ENCODE results near the gene IQSEC3.
"Not testable (repeated sequence)": the region's sequence is repeated elsewhere in the genome, so short reads cannot be mapped to it uniquely, and the experiment has no call there.

Gene IQSEC3

DNA sequence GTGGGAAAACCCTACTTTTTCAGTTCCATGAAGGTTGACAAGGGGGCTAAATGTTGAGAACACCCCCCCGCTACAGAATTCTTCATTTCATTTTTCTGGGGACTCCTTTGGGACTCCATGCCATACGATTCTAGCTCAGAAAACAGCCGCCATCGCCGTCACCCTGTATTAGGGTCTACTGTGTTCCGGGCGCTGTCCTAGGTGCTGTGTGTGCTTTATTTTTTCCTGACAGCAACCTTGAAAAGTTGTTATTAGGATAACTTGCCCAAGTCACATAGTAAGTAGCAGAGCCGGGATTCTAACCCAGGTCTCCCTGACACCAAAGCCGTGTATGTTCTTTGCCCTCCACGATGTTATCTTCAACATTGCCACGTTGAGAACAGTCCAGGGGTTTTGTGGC lies 55.1 kb downstream of the IQSEC3 start:
- Histone ChIP-seq H3K9me3 (ENCODE audit: control insufficient read depth, insufficient read depth, low read length) (no peaks in the 10 kb centered on the region), H3K9ac (ENCODE audit: low read depth, low read length) (no peak overlapping the region), H3K36me3 (ENCODE audit: insufficient read depth, low read length) (no peaks in the 10 kb centered on the region), H3K4me1 (ENCODE audit: insufficient read depth, low read length) (no peaks in the 10 kb centered on the region)

DNA sequence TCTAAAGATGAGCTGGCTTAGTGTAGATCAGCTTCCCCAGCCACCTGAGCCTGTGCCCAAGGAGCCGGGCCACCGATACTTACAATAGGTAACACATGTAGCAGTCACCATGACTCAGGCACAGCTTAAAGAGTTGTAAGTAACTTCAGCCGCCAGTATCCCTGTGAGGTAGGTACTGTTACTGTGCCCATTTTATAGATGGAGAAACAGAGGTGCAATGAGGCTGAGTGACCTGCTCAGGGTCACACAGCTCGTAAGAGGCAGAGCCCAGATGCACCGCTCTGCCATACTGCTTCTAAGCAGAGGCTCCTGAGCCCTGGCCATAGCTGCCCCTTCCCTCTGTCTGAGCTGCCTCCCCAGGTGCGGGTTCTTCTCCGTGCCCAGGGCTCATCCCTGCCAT lies 58.5 kb downstream of the IQSEC3 start:
- Histone ChIP-seq H3K9ac (ENCODE audit: low read depth, low read length) (no peak overlapping the region), H3K36me3 (ENCODE audit: insufficient read depth, low read length) (no peaks in the 10 kb centered on the region), H3K9me3 (ENCODE audit: control insufficient read depth, insufficient read depth, low read length) (no peaks in the 10 kb centered on the region), H3K4me1 (ENCODE audit: insufficient read depth, low read length) (no peaks in the 10 kb centered on the region)

DNA sequence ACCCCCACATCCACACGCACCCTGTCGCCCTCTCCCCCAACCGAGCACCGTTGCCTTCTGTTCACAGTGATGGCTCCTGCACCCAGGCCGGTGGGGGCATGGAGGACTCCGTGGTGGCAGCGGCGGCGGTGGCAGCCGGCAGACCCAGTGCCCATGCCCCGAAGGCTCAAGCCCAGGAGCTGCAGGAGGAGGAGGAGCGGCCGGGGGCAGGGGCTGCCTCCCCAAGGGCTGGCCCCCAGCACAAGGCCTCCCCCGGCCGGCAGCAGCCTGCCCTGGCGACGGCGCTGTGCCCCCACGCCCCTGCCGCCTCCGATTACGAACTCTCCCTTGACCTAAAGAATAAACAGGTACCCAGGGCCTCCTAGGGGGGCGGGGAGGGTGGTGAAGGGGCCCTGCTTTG lies 59.0 kb downstream of the IQSEC3 start:
- Histone ChIP-seq H3K4me1 (ENCODE audit: insufficient read depth, low read length) (no peaks in the 10 kb centered on the region), H3K9me3 (ENCODE audit: control insufficient read depth, insufficient read depth, low read length) (no peaks in the 10 kb centered on the region), H3K36me3 (ENCODE audit: insufficient read depth, low read length) (no peaks in the 10 kb centered on the region), H3K9ac (ENCODE audit: low read depth, low read length) (no peak overlapping the region)

DNA sequence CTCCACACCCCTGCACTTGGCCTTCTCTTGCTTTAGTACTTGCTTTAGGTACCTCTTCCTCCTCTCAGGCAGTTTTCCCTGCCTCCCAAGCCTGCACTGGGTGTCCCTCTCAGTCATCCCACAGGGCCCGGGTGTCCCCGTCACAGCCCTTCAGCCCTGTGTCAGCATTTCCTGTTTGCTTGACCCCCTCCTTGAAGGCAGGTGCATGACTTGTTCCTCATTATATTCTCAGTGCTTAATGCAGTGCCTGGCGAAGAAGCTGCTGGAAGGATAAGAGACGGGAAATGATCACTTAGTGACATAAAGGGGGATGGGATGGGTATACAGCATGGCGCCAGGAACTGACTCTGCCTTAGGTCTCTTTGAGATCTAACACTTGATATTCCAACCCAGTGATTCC lies 61.5 kb downstream of the IQSEC3 start:
- Histone ChIP-seq H3K9me3 (ENCODE audit: control insufficient read depth, insufficient read depth, low read length) (no peaks in the 10 kb centered on the region), H3K36me3 (ENCODE audit: insufficient read depth, low read length) (no peaks in the 10 kb centered on the region), H3K9ac (ENCODE audit: low read depth, low read length) (no peak overlapping the region), H3K4me1 (ENCODE audit: insufficient read depth, low read length) (no peaks in the 10 kb centered on the region)

DNA sequence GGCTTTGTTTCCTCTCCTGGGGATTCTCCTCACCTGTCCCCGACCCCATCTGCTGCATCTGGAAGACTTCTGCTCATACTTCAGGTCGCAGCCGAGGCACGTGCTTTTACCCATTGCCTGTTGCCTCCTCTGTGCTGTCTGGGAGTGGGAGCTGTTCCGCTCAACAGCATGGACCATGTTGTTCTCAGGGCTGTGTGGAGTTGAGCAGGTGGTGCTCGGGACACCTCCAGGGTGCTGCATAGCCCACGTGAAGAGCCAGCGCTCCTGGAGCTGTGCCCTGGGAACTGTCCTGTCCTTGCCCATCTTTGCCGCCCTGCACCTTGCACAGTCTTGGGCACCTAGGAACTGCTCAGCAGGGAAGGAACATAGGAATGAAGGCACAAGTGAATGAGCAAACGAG lies 62.4 kb downstream of the IQSEC3 start:
- H3K36me3 ChIP-seq (ENCODE audit: insufficient read depth, low read length), result no peaks in the 10 kb centered on the region
- no peaks in the 10 kb centered on the region for H3K4me1 ChIP-seq (ENCODE audit: insufficient read depth, low read length)
- no peaks in the 10 kb centered on the region for H3K9me3 ChIP-seq (ENCODE audit: control insufficient read depth, insufficient read depth, low read length)
- no peak overlapping the region for H3K9ac ChIP-seq (ENCODE audit: low read depth, low read length)

DNA sequence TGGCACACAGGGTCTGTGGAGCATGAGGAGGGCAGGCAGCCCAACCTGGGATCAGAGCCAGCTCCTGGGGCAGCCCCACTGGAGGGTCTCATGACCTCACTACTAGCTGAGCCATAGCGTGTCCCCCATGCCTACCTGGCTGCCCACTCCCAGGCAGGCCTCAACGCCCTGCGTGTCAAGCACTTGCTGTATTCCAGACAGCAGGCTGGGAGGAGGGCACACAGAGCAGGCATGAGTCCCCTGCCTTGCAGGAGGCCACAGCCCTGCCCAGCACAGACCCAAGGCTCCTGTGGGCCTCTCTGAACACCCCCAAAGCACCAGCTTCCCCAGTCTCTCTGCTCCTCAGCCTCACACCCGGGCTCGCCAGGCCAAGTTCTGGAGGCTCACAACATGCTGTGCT lies 64.0 kb downstream of the IQSEC3 start:
- no peaks in the 10 kb centered on the region for H3K4me1 ChIP-seq (ENCODE audit: insufficient read depth, low read length)
- no peaks in the 10 kb centered on the region for H3K9me3 ChIP-seq (ENCODE audit: control insufficient read depth, insufficient read depth, low read length)
- no peaks in the 10 kb centered on the region for H3K36me3 ChIP-seq (ENCODE audit: insufficient read depth, low read length)
- no peak overlapping the region for H3K9ac ChIP-seq (ENCODE audit: low read depth, low read length)

DNA sequence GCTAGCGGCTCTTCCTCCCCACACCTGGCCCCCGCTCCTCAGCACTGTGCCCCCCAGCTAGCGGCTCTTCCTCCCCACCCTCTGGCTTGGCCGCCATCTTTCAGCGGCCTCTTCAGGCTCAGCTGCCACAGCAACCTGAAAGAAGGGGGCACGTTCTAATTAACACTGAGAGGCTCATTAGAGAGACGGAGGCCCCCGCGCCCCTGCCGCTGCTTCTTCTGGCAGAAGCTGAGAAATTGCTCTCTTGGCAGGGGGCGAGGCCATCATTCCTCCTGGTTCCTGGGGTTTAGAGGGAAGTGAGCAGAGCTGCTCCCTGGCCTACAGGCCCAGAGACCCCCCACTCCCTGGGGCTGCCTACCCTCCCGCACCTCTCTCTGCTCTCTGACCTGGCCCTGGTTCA lies 64.4 kb downstream of the IQSEC3 start:
- H3K36me3 ChIP-seq (ENCODE audit: insufficient read depth, low read length), result no peaks in the 10 kb centered on the region
- no peak overlapping the region for H3K9ac ChIP-seq (ENCODE audit: low read depth, low read length)
- H3K4me1 ChIP-seq (ENCODE audit: insufficient read depth, low read length), result no peaks in the 10 kb centered on the region
- no peaks in the 10 kb centered on the region for H3K9me3 ChIP-seq (ENCODE audit: control insufficient read depth, insufficient read depth, low read length)

DNA sequence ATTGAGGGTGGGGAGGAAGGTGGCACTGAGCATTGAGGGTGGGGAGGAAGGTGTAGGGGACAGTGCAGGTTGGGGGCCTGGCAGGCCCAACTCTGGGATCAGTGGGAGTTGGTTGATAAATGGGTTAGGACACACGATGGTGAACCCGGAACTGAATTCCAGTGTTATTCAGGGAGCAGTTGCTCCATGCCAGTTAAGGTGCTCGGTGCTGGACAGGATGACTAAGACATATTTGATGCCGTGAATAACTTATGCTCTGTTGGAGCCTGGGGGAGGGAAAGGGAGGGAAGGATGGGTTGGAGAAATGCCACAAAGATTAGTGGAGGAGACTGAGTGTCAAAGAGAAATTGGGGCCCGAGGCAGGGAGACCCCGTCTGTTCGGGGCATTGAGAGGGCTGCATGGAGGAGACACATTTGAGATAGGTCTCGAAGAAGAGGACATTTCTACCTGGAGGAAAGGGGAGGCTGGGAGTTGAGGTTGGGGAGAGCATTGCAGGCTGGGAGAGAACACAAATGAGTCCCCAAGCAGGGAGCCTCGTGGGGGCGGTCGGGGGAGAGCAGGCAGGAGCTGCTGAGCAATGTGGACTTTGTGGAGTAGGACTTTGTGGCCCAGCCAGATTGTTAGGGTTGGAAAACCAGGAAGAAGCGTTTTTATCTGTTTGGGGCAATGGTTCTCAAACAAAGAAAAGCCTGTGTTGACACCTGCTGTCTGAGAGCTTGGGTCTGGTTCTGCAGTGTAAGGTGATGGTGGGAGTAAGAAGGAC lies 65.3 kb downstream of the IQSEC3 start:
- Histone ChIP-seq H3K36me3 (ENCODE audit: insufficient read depth, low read length) (no peaks in the 10 kb centered on the region), H3K9ac (ENCODE audit: low read depth, low read length) (no peak overlapping the region), H3K9me3 (ENCODE audit: control insufficient read depth, insufficient read depth, low read length) (no peaks in the 10 kb centered on the region), H3K4me1 (ENCODE audit: insufficient read depth, low read length) (no peaks in the 10 kb centered on the region)

DNA sequence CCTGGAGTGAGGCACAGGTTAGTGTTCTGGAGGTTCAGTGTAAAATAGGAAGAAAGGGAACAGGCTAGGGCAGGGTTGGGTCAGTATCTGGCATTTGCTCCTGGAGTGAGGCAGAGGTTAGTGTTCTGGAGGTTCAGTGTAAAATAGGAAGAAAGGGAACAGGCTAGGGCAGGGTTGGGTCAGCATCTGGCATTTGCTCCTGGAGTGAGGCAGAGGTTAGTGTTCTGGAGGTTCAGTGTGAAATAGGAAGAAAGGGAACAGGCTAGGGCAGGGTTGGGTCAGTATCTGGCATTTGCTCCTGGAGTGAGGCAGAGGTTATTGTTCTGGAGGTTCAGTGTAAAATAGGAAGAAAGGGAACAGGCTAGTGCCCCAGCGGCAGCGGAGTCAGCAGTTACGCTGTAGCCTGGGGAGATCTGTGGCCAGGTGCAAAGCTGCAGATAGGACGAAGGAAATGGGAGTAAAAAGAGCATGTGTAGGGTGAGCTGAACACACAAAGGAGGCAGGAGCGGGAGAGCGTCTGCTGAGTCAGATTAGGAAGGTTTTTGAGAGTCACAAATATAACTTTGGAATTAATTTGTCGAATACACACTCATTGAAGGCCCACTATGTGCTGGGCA lies 67.2 kb downstream of the IQSEC3 start:
- H3K4me1 ChIP-seq (ENCODE audit: insufficient read depth, low read length); H3K9me3 ChIP-seq (ENCODE audit: control insufficient read depth, insufficient read depth, low read length); H3K9ac ChIP-seq (ENCODE audit: low read depth, low read length); H3K36me3 ChIP-seq (ENCODE audit: insufficient read depth, low read length): not testable (repeated sequence)

DNA sequence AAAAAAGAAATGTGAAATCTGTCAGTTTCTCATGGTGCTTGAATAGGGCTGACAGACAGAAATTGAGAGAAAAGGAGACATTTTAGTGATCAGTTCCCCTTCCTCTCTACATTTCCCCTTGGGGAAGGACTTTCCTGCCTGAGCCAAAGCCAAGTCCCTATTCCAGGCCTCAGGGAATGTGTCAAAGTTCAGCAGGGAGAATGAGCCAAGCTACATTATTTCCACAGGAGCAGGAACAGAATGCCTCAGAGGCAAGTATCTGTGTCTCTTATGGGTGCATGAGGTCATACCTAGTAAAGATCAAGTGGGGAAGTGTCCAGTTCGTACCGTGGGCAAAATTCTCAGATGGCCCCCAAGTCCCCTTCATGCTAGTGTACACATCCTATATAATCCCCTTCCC lies 68.6 kb downstream of the IQSEC3 start:
- Histone ChIP-seq H3K36me3 (ENCODE audit: insufficient read depth, low read length) (no peaks in the 10 kb centered on the region), H3K9ac (ENCODE audit: low read depth, low read length) (no peak overlapping the region), H3K4me1 (ENCODE audit: insufficient read depth, low read length) (peaks cover 12% of the 10 kb centered on the region), H3K9me3 (ENCODE audit: control insufficient read depth, insufficient read depth, low read length) (no peaks in the 10 kb centered on the region)

DNA sequence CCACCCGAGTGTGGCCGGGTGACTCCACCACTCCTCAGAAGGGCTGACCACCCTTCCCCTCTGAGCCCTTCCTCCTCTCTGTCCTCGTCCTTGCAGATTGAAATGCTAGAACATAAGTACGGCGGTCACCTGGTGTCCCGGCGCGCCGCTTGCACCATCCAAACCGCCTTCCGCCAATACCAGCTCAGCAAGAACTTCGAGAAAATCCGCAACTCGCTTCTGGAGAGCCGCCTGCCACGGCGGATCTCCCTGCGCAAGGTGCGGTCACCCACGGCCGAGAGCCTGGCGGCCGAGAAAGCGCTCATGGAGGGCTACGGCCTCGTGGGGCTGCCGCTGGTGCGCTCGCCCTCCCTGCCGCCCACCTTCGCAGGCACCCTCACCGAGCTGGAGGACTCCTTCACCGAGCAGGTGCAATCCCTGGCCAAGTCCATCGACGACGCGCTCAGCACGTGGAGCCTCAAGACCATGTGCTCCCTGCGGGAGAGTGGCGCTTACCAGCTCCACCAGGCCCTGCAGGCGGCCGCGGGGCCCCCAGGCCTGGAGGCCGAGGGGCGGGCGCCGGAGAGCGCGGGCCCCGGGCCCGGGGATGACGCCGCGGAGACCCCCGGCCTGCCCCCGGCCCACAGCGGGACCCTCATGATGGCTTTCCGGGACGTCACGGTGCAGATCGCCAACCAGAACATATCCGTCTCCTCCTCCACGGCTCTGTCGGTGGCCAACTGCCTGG lies 71.8 kb downstream of the IQSEC3 start:
- Histone ChIP-seq H3K9ac (ENCODE audit: low read depth, low read length) (no peak overlapping the region), H3K9me3 (ENCODE audit: control insufficient read depth, insufficient read depth, low read length) (no peaks in the 10 kb centered on the region), H3K36me3 (ENCODE audit: insufficient read depth, low read length) (no peaks in the 10 kb centered on the region), H3K4me1 (ENCODE audit: insufficient read depth, low read length) (peaks cover 25% of the 10 kb centered on the region)

DNA sequence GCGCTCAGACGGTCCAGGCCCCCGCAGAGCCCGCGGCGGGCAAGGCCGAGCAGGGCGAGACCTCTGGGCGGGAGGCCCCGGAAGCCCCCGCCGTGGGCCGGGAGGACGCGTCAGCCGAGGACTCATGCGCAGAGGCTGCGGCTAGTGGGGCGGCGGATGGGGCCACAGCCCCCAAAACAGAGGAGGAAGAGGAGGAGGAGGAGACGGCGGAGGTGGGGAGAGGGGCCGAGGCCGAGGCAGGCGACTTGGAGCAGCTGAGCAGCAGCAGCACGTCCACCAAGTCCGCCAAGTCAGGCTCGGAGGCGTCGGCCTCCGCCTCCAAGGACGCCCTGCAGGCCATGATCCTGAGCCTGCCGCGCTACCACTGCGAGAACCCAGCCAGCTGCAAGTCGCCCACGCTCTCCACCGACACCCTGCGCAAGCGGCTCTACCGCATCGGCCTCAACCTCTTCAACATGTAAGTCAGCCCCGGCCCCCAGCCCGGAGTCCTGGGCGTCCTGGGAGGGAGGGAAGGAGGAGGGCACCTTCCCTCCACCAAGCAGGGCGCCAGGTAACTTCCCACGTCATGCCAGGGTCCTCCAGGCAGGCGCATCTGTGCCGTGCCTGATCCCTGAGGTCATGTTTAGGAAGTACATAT lies 72.4 kb downstream of the IQSEC3 start:
- Histone ChIP-seq H3K9ac (ENCODE audit: low read depth, low read length) (no peak overlapping the region; the same call in 1 of the 2 replicates), H3K4me1 (ENCODE audit: insufficient read depth, low read length) (peaks cover 28% of the 10 kb centered on the region), H3K36me3 (ENCODE audit: insufficient read depth, low read length) (no peaks in the 10 kb centered on the region), H3K9me3 (ENCODE audit: control insufficient read depth, insufficient read depth, low read length) (no peaks in the 10 kb centered on the region)

DNA sequence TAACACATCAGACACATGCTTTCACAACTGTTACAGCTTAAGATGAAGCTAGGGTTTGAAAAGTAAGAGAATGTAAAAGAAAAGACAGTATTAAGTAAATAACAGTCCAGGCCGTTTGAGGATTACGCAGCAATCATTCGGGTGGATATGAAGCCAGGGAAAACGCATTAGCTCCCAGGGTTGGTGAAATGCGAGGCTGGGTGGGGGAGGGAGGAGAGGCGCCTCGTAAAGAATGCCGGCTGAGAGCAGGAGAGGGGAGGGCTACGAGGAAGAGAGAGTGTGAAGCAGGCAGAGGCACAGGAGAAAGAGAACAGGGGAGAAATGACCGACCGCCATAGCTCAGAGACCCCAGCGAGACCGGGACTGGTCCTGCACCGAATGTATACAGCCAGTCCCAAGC lies 73.0 kb downstream of the IQSEC3 start:
- H3K9ac ChIP-seq (ENCODE audit: low read depth, low read length), result no peak overlapping the region; the same call in 1 of the 2 replicates
- peaks cover 34% of the 10 kb centered on the region for H3K4me1 ChIP-seq (ENCODE audit: insufficient read depth, low read length)
- H3K36me3 ChIP-seq (ENCODE audit: insufficient read depth, low read length), result no peaks in the 10 kb centered on the region
- no peaks in the 10 kb centered on the region for H3K9me3 ChIP-seq (ENCODE audit: control insufficient read depth, insufficient read depth, low read length)

DNA sequence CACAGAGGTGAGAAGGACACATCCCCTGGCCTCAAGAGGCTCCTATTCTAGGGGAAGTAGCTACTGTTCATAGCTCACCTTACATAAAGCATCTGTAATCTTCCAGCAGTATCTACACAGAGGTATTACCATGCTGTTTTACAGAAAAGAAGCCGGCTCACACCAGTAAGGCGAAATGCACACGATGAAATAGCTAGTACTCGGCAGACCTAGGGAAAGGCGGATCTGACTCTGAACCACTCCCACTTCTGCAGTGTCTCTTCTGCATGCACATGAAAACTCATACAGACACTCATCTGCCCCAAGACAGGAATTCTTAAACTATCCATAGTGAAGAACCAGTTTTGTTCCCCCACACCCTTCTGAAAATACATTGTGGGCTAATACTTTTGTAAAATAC lies 73.6 kb downstream of the IQSEC3 start:
- peaks cover 35% of the 10 kb centered on the region for H3K4me1 ChIP-seq (ENCODE audit: insufficient read depth, low read length)

More for the DNA sequence above, 73.6 kb downstream of the IQSEC3 start:
- Histone ChIP-seq H3K9me3 (ENCODE audit: control insufficient read depth, insufficient read depth, low read length) (no peaks in the 10 kb centered on the region), H3K36me3 (ENCODE audit: insufficient read depth, low read length) (no peaks in the 10 kb centered on the region), H3K9ac (ENCODE audit: low read depth, low read length) (no peak overlapping the region)
